ENCODE measurements around the gene EEA1.
A peak's percentile ranks its signal among the peaks of the same experiment; 100 is the strongest.
"Not testable (repeated sequence)": the region's sequence is repeated elsewhere in the genome, so short reads cannot be mapped to it uniquely, and the experiment has no call there.

The EEA1 gene

DNA sequence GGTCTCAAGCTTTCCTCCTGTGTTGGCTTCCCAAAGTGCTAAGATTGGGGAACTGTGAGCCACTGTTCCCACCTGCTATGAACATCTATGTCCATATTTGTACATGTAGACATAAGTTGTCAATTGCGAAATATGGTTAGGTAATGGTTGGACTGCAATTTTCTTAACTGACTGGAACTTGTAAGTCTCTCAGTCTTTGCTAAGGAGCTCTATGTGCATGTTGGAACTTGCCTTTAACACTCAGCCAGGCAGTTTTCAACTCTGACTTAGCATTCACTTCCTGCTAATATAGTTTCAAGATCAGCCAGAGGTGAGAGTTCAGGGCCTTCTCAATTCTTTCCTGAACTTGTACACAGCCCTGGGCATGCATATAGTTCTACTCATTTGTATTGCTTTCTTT, 44.5 kb upstream of the EEA1 start:
- H3K4me3 ChIP-seq (ENCODE audit: low read depth, low read length): no peak overlapping the region
- no peaks in the 10 kb centered on the region for H3K36me3 ChIP-seq (ENCODE audit: control insufficient read depth in 2 of 2, insufficient read depth in 1 of 2, low read length in 2 of 2)
- ChIA-PET POLR2A (interaction anchor here (0.6 kb wide), 1 partner anchor 18 kb away, joined by 5 read pairs; no protein-coding TSS in a partner anchor), CTCF (interaction anchor here (0.9 to 1.4 kb wide), 2 partner anchors 13 to 69 kb away, joined by 3 to 4 read pairs; no protein-coding TSS in a partner anchor)
- H3K4me1 ChIP-seq (ENCODE audit: control insufficient read depth, insufficient read depth, low read length): no peaks in the 10 kb centered on the region
- no peak overlapping the region for H3K27ac ChIP-seq (ENCODE audit: extremely low read depth, low read depth, low read length)
- TF ChIP-seq, protein P1, sequence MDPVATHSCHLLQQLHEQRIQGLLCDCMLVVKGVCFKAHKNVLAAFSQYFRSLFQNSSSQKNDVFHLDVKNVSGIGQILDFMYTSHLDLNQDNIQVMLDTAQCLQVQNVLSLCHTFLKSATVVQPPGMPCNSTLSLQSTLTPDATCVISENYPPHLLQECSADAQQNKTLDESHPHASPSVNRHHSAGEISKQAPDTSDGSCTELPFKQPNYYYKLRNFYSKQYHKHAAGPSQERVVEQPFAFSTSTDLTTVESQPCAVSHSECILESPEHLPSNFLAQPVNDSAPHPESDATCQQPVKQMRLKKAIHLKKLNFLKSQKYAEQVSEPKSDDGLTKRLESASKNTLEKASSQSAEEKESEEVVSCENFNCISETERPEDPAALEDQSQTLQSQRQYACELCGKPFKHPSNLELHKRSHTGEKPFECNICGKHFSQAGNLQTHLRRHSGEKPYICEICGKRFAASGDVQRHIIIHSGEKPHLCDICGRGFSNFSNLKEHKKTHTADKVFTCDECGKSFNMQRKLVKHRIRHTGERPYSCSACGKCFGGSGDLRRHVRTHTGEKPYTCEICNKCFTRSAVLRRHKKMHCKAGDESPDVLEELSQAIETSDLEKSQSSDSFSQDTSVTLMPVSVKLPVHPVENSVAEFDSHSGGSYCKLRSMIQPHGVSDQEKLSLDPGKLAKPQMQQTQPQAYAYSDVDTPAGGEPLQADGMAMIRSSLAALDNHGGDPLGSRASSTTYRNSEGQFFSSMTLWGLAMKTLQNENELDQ (tag by site-specific recombination; IDR thresholded peaks at IDR 0.05; ENCODE audit: low read depth): no peak
- TF ChIP-seq SETDB1 (IDR thresholded peaks at IDR 0.05; ENCODE audit: insufficient read length, low read length): peak; percentile 80
- no peak for TF ChIP-seq ZNF791 (tag by site-specific recombination; IDR thresholded peaks at IDR 0.05)
- TF ChIP-seq, protein P2, sequence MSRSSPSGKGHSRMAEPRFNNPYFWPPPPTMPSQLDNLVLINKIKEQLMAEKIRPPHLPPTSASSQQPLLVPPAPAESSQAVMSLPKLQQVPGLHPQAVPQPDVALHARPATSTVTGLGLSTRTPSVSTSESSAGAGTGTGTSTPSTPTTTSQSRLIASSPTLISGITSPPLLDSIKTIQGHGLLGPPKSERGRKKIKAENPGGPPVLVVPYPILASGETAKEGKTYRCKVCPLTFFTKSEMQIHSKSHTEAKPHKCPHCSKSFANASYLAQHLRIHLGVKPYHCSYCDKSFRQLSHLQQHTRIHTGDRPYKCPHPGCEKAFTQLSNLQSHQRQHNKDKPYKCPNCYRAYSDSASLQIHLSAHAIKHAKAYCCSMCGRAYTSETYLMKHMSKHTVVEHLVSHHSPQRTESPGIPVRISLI (tag by site-specific recombination; IDR thresholded peaks at IDR 0.05): 0 out of 2 replicates have a peak, but pooled peaks have one; percentile 29
- no peak for TF ChIP-seq OVOL3 (tag by site-specific recombination; IDR thresholded peaks at IDR 0.05)
- TF ChIP-seq ZNF366 (tag by site-specific recombination; conservative IDR thresholded peaks at IDR 0.05): 0 out of 2 replicates have a peak, but pooled peaks have one; percentile 23
- peak; percentile 67 for TF ChIP-seq PRDM1 (tag by site-specific recombination; IDR thresholded peaks at IDR 0.05)
- no peaks in the 10 kb centered on the region; the same call in 1 of the 2 replicates for H3K9me3 ChIP-seq (ENCODE audit: control insufficient read depth, insufficient read depth, low read depth, low read length)

DNA sequence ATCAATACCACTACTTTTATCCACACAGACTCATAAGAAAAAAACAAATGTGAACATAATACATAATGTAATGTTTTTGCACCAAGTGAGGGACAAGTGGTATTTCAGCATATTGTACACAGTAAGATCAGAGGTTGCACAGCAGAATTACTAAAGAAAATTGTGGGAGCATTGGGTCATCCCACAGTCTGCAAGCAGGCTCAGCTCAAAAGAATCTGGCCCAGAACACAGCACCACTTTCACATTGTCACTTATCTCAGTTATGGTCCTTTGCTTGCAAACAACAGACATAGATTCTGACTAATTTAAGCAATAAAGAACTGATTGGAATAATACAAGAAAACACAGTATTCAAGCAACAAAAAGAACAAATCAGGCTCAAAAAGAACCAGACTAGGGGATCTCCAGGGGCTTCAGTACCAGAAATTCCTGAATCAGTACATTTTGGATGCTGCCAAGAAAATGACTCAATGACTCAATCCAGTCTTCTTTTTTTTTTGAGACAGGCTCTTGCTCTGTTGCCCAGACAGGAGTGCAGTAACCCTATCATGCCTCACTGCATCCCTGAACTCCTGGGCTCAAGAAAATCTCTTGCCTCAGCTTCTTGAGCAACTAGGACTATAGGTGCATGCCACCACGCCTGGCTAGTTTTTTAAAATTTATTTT, 42.9 kb upstream of the EEA1 start:
- Histone ChIP-seq H3K36me3 (ENCODE audit: control insufficient read depth in 2 of 2, insufficient read depth in 1 of 2, low read length in 2 of 2) (no peaks in the 10 kb centered on the region), H3K4me3 (ENCODE audit: low read depth, low read length) (no peak overlapping the region), H3K27ac (ENCODE audit: extremely low read depth, low read depth, low read length) (no peak overlapping the region), H3K9me3 (ENCODE audit: control insufficient read depth, insufficient read depth, low read depth, low read length) (no peaks in the 10 kb centered on the region; the same call in 1 of the 2 replicates), H3K4me1 (ENCODE audit: control insufficient read depth, insufficient read depth, low read length) (no peaks in the 10 kb centered on the region)
- POLR2A ChIA-PET: no interaction called here
- TF ChIP-seq ZBTB48 (tag by site-specific recombination; IDR thresholded peaks at IDR 0.05) (no peak), ZNF660 (tag by site-specific recombination; IDR thresholded peaks at IDR 0.05) (no peak), SALL2 (tag by site-specific recombination; IDR thresholded peaks at IDR 0.05; ENCODE audit: borderline replicate concordance) (no peak), ZNF843 (tag by site-specific recombination; IDR thresholded peaks at IDR 0.05) (no peak), ZNF121 (tag by site-specific recombination; IDR thresholded peaks at IDR 0.05) (no peak), ZNF324 (tag by site-specific recombination; IDR thresholded peaks at IDR 0.05) (no peak), RBAK (tag by site-specific recombination; IDR thresholded peaks at IDR 0.05) (no peak), KLF9 (tag by site-specific recombination; IDR thresholded peaks at IDR 0.05; ENCODE audit: low read depth) (no peak), ZNF202 (tag by site-specific recombination; IDR thresholded peaks at IDR 0.05; ENCODE audit: borderline replicate concordance) (no peak)
- CTCF ChIA-PET: interaction anchor here (0.6 kb wide), 1 partner anchor 299 kb away, joined by 3 read pairs; no protein-coding TSS in a partner anchor

DNA sequence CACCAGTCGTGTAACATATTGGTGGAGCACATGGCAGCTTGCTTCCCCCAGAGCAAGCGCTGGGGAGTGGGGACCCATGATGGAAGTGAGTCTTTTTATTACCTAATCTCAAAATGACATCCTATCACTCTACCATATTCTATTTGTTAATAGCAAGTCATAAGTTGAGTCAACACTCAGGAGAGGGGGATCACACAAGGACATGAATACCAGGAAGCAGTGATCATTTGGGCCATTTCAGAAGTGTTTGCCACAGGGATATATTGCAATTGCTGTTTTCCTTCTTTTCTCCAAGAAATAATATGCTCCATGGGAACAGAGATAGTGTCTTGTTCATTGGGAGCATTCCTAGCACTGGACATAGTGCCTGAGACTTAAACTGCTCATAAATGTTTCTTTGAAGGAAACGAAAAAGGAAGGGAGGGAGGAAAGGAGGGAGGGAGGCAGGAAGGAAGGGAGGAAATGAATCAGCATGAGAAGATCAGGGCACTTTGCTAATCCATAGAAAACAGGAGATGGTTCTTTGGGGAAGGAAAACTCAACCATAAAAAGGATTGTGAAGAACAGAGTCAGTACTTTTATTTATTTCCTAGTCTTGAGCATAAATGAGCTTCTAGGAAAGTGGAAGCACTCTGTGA, 39.2 kb upstream of the EEA1 start:
- no peaks in the 10 kb centered on the region for H3K4me1 ChIP-seq (ENCODE audit: control insufficient read depth, insufficient read depth, low read length)
- ChIA-PET CTCF (no interaction called here), POLR2A (no interaction called here)
- no peak overlapping the region for H3K4me3 ChIP-seq (ENCODE audit: low read depth, low read length)
- H3K36me3 ChIP-seq (ENCODE audit: control insufficient read depth in 2 of 2, insufficient read depth in 1 of 2, low read length in 2 of 2): no peaks in the 10 kb centered on the region
- H3K9me3 ChIP-seq (ENCODE audit: control insufficient read depth, insufficient read depth, low read depth, low read length): no peaks in the 10 kb centered on the region
- TF ChIP-seq, protein P3, sequence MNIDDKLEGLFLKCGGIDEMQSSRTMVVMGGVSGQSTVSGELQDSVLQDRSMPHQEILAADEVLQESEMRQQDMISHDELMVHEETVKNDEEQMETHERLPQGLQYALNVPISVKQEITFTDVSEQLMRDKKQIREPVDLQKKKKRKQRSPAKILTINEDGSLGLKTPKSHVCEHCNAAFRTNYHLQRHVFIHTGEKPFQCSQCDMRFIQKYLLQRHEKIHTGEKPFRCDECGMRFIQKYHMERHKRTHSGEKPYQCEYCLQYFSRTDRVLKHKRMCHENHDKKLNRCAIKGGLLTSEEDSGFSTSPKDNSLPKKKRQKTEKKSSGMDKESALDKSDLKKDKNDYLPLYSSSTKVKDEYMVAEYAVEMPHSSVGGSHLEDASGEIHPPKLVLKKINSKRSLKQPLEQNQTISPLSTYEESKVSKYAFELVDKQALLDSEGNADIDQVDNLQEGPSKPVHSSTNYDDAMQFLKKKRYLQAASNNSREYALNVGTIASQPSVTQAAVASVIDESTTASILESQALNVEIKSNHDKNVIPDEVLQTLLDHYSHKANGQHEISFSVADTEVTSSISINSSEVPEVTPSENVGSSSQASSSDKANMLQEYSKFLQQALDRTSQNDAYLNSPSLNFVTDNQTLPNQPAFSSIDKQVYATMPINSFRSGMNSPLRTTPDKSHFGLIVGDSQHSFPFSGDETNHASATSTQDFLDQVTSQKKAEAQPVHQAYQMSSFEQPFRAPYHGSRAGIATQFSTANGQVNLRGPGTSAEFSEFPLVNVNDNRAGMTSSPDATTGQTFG (tag by site-specific recombination; IDR thresholded peaks at IDR 0.05; ENCODE audit: borderline replicate concordance): no peak
- TF ChIP-seq ZNF416 (tag by site-specific recombination; IDR thresholded peaks at IDR 0.05): no peak
- TF ChIP-seq ZNF366 (tag by site-specific recombination; conservative IDR thresholded peaks at IDR 0.05): 0 out of 2 replicates have a peak, but pooled peaks have one; percentile 18
- no peak overlapping the region for H3K27ac ChIP-seq (ENCODE audit: extremely low read depth, low read depth, low read length)

DNA sequence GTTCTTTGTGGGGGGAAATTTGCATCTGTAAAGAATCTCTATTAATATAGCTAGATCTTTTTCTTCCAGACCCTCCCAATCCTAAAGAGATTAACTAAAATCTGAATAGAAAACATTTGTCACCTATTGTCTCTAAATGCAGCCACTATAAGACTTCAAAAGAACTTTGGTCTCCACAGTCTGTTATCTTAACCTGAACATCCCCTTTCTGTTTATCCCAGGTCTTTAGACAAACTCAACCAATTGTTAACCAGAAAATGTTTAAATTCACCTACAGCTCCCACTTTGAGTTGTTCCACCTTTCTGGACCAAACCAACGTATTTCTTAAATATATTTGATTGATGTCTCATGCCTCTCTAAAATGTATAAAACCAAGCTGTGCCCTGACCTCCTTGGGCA, 35.3 kb upstream of the EEA1 start:
- H3K4me1 ChIP-seq (ENCODE audit: control insufficient read depth, insufficient read depth, low read length); H3K4me3 ChIP-seq (ENCODE audit: low read depth, low read length); H3K9me3 ChIP-seq (ENCODE audit: control insufficient read depth, insufficient read depth, low read depth, low read length); POLR2A ChIA-PET; CTCF ChIA-PET; H3K36me3 ChIP-seq (ENCODE audit: control insufficient read depth in 2 of 2, insufficient read depth in 1 of 2, low read length in 2 of 2); H3K27ac ChIP-seq (ENCODE audit: extremely low read depth, low read depth, low read length): not testable (repeated sequence)

Measured in HEK293 (cell line).